H9 (cell line): ENCODE data around the gene C3orf62. TPM values are rescaled to one million over a fixed set of nuclear protein-coding genes. Genes with fewer than 3 reads are reported as not detected.
"Not testable (repeated sequence)": the region's sequence is repeated elsewhere in the genome, so short reads cannot be mapped to it uniquely, and the experiment has no call there.

Source experiments
- DNase-seq: peaks from one replicate; pipeline ENCODE4 v3.0.0-alpha.2; 2017
- H2AFZ ChIP-seq: one replicate; pipeline ENCODE4 v1.6.1; 2013; ENCODE audit warnings: mild to moderate bottlenecking, low read length, control low read depth, moderate library complexity
- H2AK5ac ChIP-seq: 2 replicates; pipeline ENCODE4 v1.6.1; 2013; ENCODE audit warnings: low read length, control low read depth, mixed read lengths; ENCODE audit not compliant: insufficient read length
- H2BK120ac ChIP-seq: one replicate; pipeline ENCODE4 v1.6.1; 2013; ENCODE audit warnings: low read depth, mild to moderate bottlenecking, low read length, control low read depth, inconsistent platforms; ENCODE audit not compliant: poor library complexity, severe bottlenecking
- H2BK12ac ChIP-seq: 2 replicates; pipeline ENCODE4 v1.6.1; 2013; ENCODE audit warnings: low read length, control low read depth, mixed read lengths, low read depth; ENCODE audit not compliant: insufficient read length
- H2BK15ac ChIP-seq: 2 replicates; pipeline ENCODE4 v1.6.1; 2013; ENCODE audit warnings: low read depth, low read length, control low read depth
- H2BK20ac ChIP-seq: one replicate; pipeline ENCODE4 v1.6.1; 2013; ENCODE audit warnings: low read depth, mild to moderate bottlenecking, low read length, control low read depth, inconsistent platforms; ENCODE audit not compliant: poor library complexity, severe bottlenecking
- H2BK5ac ChIP-seq: 2 replicates; pipeline ENCODE4 v1.6.1; 2013; ENCODE audit warnings: low read length, control low read depth, mixed read lengths; ENCODE audit not compliant: insufficient read length
- H3K14ac ChIP-seq: 2 replicates; pipeline ENCODE4 v1.6.1; 2013; ENCODE audit warnings: low read length, control low read depth; ENCODE audit not compliant: insufficient read depth
- H3K18ac ChIP-seq: 2 replicates; pipeline ENCODE4 v1.6.1; 2013; ENCODE audit warnings: low read depth, mild to moderate bottlenecking, mixed read lengths, low read length, control low read depth; ENCODE audit not compliant: insufficient read length
- H3K23ac ChIP-seq: 2 replicates; pipeline ENCODE4 v1.6.1; 2013; ENCODE audit warnings: low read length, control low read depth, mixed read lengths, low read depth; ENCODE audit not compliant: insufficient read length
- H3K23me2 ChIP-seq: 2 replicates; pipeline ENCODE4 v1.6.1; 2013; ENCODE audit warnings: low read depth, mild to moderate bottlenecking, mixed read lengths, low read length, control low read depth; ENCODE audit not compliant: insufficient read length, poor library complexity, severe bottlenecking
- H3K27ac ChIP-seq: 2 replicates; pipeline ENCODE4 v1.5.1; 2013; ENCODE audit warnings: low read length, control low read depth, mixed read lengths, low read depth; ENCODE audit not compliant: insufficient read length
- H3K27me3 ChIP-seq: 2 replicates; pipeline ENCODE4 v1.6.1; 2013; ENCODE audit warnings: low read length, control low read depth, inconsistent platforms; ENCODE audit not compliant: insufficient read depth
- H3K4ac ChIP-seq: 2 replicates; pipeline ENCODE4 v1.6.1; 2013; ENCODE audit warnings: low read depth, mild to moderate bottlenecking, control low read depth, inconsistent platforms, low read length, moderate library complexity
- H3K4me1 ChIP-seq: 2 replicates; pipeline ENCODE4 v1.6.1; 2013; ENCODE audit warnings: low read length, control low read depth, inconsistent platforms; ENCODE audit not compliant: insufficient read depth
- H3K4me2 ChIP-seq: 2 replicates; pipeline ENCODE4 v1.6.1; 2013; ENCODE audit warnings: low read length, control low read depth, mixed read lengths; ENCODE audit not compliant: insufficient read length, insufficient read depth
- H3K56ac ChIP-seq: 2 replicates; pipeline ENCODE4 v1.6.1; 2013; ENCODE audit warnings: low read depth, mild to moderate bottlenecking, mixed read lengths, low read length, control low read depth; ENCODE audit not compliant: insufficient read length
- H3K79me1 ChIP-seq: 2 replicates; pipeline ENCODE4 v1.6.1; 2013; ENCODE audit warnings: low read depth, mild to moderate bottlenecking, moderate library complexity, low read length, control low read depth, inconsistent platforms; ENCODE audit not compliant: insufficient read depth, poor library complexity, severe bottlenecking
- H3K79me2 ChIP-seq: 2 replicates; pipeline ENCODE4 v1.6.1; 2013; ENCODE audit warnings: low read length, control low read depth, inconsistent platforms; ENCODE audit not compliant: insufficient read depth
- H3K9ac ChIP-seq: 2 replicates; pipeline ENCODE4 v1.6.1; 2013; ENCODE audit warnings: low read length, control low read depth, mixed read lengths; ENCODE audit not compliant: insufficient read length; ENCODE audit errors: extremely low read depth
- H3K9me3 ChIP-seq: one replicate; pipeline ENCODE4 v1.6.1; 2013; ENCODE audit warnings: low read depth, low read length, inconsistent platforms; ENCODE audit not compliant: control insufficient read depth
- H3T11ph ChIP-seq: one replicate; pipeline ENCODE4 v1.6.1; 2013; ENCODE audit warnings: mild to moderate bottlenecking, low read length, control low read depth, inconsistent platforms
- H4K20me1 ChIP-seq: one replicate; pipeline ENCODE4 v1.6.1; 2013; ENCODE audit not compliant: control insufficient read depth, insufficient read length, insufficient read depth
- H4K5ac ChIP-seq: 2 replicates; pipeline ENCODE4 v1.6.1; 2013; ENCODE audit warnings: low read depth, mild to moderate bottlenecking, mixed read lengths, low read length, control low read depth; ENCODE audit not compliant: insufficient read length
- H4K8ac ChIP-seq: replicated peaks from 2 replicates; pipeline ENCODE4 v1.6.1; 2013; ENCODE audit warnings: low read length, control low read depth, mixed read lengths, low read depth; ENCODE audit not compliant: insufficient read length
- H4K91ac ChIP-seq: 2 replicates; pipeline ENCODE4 v1.6.1; 2013; ENCODE audit warnings: low read depth, mild to moderate bottlenecking, moderate library complexity, mixed read lengths, low read length, control low read depth; ENCODE audit not compliant: insufficient read length
- H3K27ac Mint-ChIP-seq, 3 experiments: 2 replicates in 2 of 3; 3 replicates in 1 of 3; pipeline ENCODE4 v1.8.0; 2020 to 2021; ENCODE audit warnings: mixed read lengths in 3 of 3, mild to moderate bottlenecking in 1 of 3, moderate library complexity in 1 of 3
- H3K27me3 Mint-ChIP-seq: 2 replicates; pipeline ENCODE4 v1.8.0; 2021; ENCODE audit warnings: low read depth, mild to moderate bottlenecking, moderate library complexity, mixed read lengths
- H3K36me3 Mint-ChIP-seq, 3 experiments: 2 replicates in 2 of 3; 3 replicates in 1 of 3; pipeline ENCODE4 v1.8.0; 2020 to 2021; ENCODE audit warnings: low read depth in 3 of 3, mixed read lengths in 3 of 3; ENCODE audit not compliant: insufficient read depth in 1 of 3
- H3K4me1 Mint-ChIP-seq, 2 experiments: 2 replicates each; pipeline ENCODE4 v1.8.0; 2020; ENCODE audit warnings: mixed read lengths in 2 of 2
- H3K4me3 Mint-ChIP-seq, 2 experiments: 2 replicates in 1 of 2; 3 replicates in 1 of 2; pipeline ENCODE4 v1.8.0; 2020 to 2021; ENCODE audit warnings: mild to moderate bottlenecking in 2 of 2, mixed read lengths in 2 of 2, moderate library complexity in 1 of 2
- H3K9me3 Mint-ChIP-seq, 2 experiments: 2 replicates in 1 of 2; 3 replicates in 1 of 2; pipeline ENCODE4 v1.8.0; 2020; ENCODE audit warnings: mild to moderate bottlenecking in 2 of 2, mixed read lengths in 2 of 2, moderate library complexity in 1 of 2
- WGBS: extraction: QIAGEN DNeasy Blood & Tissue Kit; methylation state at CpG from one replicate; pipeline ENCODE4 v1.1.7; 2013; ENCODE audit warnings: missing lambda C conversion rate, low lambda C conversion rate, mixed read lengths; ENCODE audit not compliant: insufficient read length; ENCODE audit errors: extremely low coverage; 5-methylcytosine and 5-hydroxymethylcytosine counted together
- total RNA-seq: library from RNA; stranded (reverse); gene quantifications from 2 replicates; pipeline ENCODE4 v1.2.1, GENCODE V29; 2021
- TF ChIP-seq, protein P1 (sequence below): fragments of 200-600 bp; sonication (generic); conservative IDR thresholded peaks from 3 replicates; pipeline ENCODE4 v1.8.0; 2021; ENCODE audit warnings: antibody characterized with exemption, mild to moderate bottlenecking

Gene C3orf62
- total RNA-seq, 1 experiment from 2014 or later = 4.5 TPM

DNA sequence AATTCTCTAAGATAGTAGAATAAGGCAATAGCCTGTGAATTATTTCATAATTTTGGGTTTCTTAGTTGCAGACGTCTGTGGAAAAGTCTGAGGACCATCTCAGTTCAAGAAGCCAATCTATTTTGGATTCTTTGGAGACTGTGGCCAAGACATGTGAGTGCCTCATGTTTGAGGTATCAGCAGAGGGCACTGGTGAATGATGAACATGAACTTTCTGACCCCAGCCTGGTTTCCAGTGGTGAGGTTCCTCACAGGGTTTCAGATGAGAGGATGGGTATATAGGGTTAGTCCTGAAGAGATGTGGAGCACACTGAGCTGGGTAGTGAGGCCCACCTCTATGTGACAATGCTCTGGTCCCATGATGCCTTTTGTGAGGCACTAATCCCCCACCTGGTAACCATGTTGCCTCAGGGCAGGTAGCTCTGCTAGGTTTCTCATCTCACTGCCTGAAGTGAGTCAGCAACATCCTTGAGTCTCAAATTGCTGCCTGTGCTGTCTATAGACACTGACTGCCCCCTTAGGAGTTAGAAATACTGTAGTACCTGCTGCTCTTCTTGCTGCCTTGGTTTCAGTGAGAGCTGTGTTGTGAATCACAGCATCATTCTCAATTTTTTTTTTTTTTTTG lies 32.3 kb downstream of the C3orf62 start:
- Histone ChIP-seq H3K4me2 (no peak overlapping the region), H3K27me3 (no peaks in the 10 kb centered on the region), H2BK20ac (no peak overlapping the region), H4K91ac (no peak overlapping the region), H4K5ac (no peak overlapping the region), H3K4ac (no peak overlapping the region), H3K56ac (no peak overlapping the region), H2BK12ac (no peak overlapping the region), H3K18ac (no peak overlapping the region), H4K20me1 (no peaks in the 10 kb centered on the region), H3K79me2 (no peaks in the 10 kb centered on the region), H2BK15ac (no peak overlapping the region), H4K8ac (no peak overlapping the region), H3K4me1 (no peaks in the 10 kb centered on the region), H3K9ac (no peak overlapping the region), H3K9me3 (no peaks in the 10 kb centered on the region), H3K23me2 (no peaks in the 10 kb centered on the region), H2BK5ac (no peak overlapping the region), H3T11ph (no peak overlapping the region), H3K79me1 (no peaks in the 10 kb centered on the region), H3K23ac (no peak overlapping the region), H2AFZ (no peak overlapping the region), H3K14ac (no peak overlapping the region), H2BK120ac (no peak overlapping the region), H3K27ac (no peak overlapping the region), H2AK5ac (no peak overlapping the region)
- peaks cover 0 to 5% of the 10 kb centered on the region in 2 experiments; a peak in 1 of 4 replicates for H3K4me1 Mint-ChIP-seq
- no peaks in the 10 kb centered on the region for H3K36me3 Mint-ChIP-seq
- WGBS = no CpG with 5 or more reads among the region's 1 CpG
- H3K27ac Mint-ChIP-seq = peak overlapping the region in 1 of 3 experiments; percentile 44; a peak in 1 of 7 replicates
- peaks cover 4% of the 10 kb centered on the region in 2 experiments; a peak in 3 of 5 replicates for H3K9me3 Mint-ChIP-seq
- H3K27me3 Mint-ChIP-seq = peaks cover 3% of the 10 kb centered on the region; the same call in 1 of the 2 replicates
- H3K4me3 Mint-ChIP-seq = no peak overlapping the region
- TF ChIP-seq, protein P1, sequence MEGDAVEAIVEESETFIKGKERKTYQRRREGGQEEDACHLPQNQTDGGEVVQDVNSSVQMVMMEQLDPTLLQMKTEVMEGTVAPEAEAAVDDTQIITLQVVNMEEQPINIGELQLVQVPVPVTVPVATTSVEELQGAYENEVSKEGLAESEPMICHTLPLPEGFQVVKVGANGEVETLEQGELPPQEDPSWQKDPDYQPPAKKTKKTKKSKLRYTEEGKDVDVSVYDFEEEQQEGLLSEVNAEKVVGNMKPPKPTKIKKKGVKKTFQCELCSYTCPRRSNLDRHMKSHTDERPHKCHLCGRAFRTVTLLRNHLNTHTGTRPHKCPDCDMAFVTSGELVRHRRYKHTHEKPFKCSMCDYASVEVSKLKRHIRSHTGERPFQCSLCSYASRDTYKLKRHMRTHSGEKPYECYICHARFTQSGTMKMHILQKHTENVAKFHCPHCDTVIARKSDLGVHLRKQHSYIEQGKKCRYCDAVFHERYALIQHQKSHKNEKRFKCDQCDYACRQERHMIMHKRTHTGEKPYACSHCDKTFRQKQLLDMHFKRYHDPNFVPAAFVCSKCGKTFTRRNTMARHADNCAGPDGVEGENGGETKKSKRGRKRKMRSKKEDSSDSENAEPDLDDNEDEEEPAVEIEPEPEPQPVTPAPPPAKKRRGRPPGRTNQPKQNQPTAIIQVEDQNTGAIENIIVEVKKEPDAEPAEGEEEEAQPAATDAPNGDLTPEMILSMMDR = no peak
- DNase-seq = peak; percentile 37

DNA sequence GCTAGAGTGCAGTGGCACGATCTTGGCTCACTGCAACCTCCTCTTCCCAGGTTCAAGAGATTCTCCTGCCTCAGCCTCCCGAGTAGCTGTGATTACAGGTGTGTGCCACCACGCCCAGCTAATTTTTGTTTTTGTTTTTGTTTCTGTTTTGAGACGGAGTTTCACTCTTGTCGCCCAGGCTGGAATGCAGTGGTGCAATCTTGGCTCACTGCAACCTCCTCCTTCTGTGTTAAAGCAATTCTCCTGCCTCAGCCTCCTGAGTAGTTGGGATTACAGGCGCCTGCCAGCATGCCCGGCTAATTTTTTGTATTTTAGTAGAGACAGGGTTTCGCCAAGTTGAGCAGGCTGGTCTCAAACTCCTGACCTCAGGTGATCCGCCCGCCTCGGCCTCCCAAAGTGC lies 36.9 kb downstream of the C3orf62 start:
- H3K4me3 Mint-ChIP-seq = not testable (repeated sequence)

More for the DNA sequence above, 36.9 kb downstream of the C3orf62 start:
- H2AFZ ChIP-seq, H3K18ac ChIP-seq, H4K8ac ChIP-seq, H3K14ac ChIP-seq, H3K4me1 Mint-ChIP-seq, H3K79me2 ChIP-seq, H4K91ac ChIP-seq, H3K4me1 ChIP-seq, H3K9me3 ChIP-seq, H3K36me3 Mint-ChIP-seq, H2BK120ac ChIP-seq, H3T11ph ChIP-seq, H3K56ac ChIP-seq, H2BK15ac ChIP-seq, H3K23me2 ChIP-seq, H3K23ac ChIP-seq, H3K27me3 Mint-ChIP-seq, H3K27ac Mint-ChIP-seq, H3K4ac ChIP-seq, H2BK20ac ChIP-seq, H2AK5ac ChIP-seq, H2BK12ac ChIP-seq, DNase-seq, H2BK5ac ChIP-seq, H3K4me2 ChIP-seq, H3K27ac ChIP-seq, H3K27me3 ChIP-seq, H3K9ac ChIP-seq, H3K79me1 ChIP-seq, H4K5ac ChIP-seq, H4K20me1 ChIP-seq: not testable (repeated sequence)
- no CpG with 5 or more reads among the region's 11 CpGs for WGBS
- peaks cover 23 to 29% of the 10 kb centered on the region in 2 experiments for H3K9me3 Mint-ChIP-seq
